GM19043 (cell line): ENCODE results near the gene PRKX.
A peak's percentile ranks its signal among the peaks of the same experiment; 100 is the strongest.
"Not testable (repeated sequence)": the region's sequence is repeated elsewhere in the genome, so short reads cannot be mapped to it uniquely, and the experiment has no call there.

Source experiments
- ATAC-seq: cut with Tn5 transposase; IDR thresholded peaks from one replicate; pipeline ENCODE4 v1.9.1; 2021; ENCODE audit warnings: low read depth; ENCODE audit not compliant: unreplicated experiment

The PRKX gene

GRCh38 chrX:3712051-3712869 lies 1.2 kb downstream of the PRKX start:
- ATAC-seq: peak; percentile 8

- no peak for ATAC-seq
Observed at GRCh38 chrX:3711331-3711917, 2.0 kb downstream of the PRKX start.

DNA sequence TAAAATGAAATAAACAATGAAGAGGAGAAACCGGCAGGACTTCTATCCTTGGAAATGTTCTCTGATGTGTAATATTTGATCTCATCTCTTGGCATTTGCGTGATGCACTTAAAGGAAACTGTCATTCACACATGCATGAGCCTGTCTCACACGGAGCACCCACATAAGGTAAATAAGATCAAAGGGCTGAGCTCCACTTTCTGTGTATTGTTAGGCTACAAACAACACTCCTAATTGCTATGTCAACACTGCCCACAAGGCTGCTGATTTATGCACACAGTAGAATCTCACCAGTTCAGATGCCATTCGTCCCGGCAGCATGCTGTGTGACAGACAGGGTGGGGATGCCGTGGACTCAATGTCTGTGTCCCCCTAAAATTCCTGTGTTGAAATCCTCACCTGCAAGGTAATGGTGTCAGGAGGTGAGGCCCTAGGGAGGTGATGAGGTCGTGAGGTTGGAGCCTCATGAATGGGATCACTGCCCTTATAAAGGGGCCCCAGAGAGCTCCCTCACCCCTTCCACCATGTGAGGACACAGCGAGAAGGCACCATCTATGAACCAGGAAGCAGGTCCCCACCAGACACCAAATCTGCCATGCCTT lies 5.7 kb downstream of the PRKX start:
- ATAC-seq: not testable (repeated sequence)

GRCh38 chrX:3706481-3706880 lies 7.0 kb downstream of the PRKX start:
- ATAC-seq: no peak

GRCh38 chrX:3703251-3703650 lies 10.2 kb downstream of the PRKX start:
- ATAC-seq: not testable (repeated sequence)

GRCh38 chrX:3702095-3702494 lies 11.4 kb downstream of the PRKX start:
- not testable (repeated sequence) for ATAC-seq

GRCh38 chrX:3701445-3701928 lies 12.0 kb downstream of the PRKX start:
- ATAC-seq: not testable (repeated sequence)

DNA sequence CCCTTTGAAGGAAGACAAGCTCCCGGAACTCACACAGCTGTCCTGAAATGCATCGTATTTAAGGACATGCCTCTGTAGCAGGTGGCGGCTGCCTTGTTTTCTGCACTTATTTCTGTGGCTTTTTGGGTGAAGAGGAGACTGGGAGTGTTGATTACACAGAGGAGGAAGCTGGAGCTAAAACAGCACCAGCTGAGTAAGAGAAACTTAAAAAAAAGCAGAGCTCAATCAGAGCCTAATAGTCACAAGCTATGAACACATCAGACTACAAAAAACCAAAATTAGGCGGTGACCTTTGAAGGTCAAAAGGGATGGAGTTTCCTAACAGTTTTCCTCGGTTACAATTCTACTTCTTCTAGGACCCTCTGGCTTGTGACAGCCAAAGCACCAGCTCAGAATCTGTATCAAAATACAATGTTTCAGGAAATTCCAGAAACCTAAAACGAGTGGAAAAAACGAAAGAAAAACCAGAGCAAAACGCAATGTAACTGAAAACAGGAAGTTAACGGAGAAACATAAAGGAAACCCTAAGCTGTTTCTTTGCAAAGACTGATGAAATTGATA lies 13.5 kb downstream of the PRKX start:
- ATAC-seq: peak; percentile 47

- peak; percentile 44 for ATAC-seq
Observed at GRCh38 chrX:3697701-3698279, 15.7 kb downstream of the PRKX start.

GRCh38 chrX:3697220-3697684 lies 16.2 kb downstream of the PRKX start:
- no peak for ATAC-seq

GRCh38 chrX:3695536-3695935 lies 17.9 kb downstream of the PRKX start:
- ATAC-seq: no peak

DNA sequence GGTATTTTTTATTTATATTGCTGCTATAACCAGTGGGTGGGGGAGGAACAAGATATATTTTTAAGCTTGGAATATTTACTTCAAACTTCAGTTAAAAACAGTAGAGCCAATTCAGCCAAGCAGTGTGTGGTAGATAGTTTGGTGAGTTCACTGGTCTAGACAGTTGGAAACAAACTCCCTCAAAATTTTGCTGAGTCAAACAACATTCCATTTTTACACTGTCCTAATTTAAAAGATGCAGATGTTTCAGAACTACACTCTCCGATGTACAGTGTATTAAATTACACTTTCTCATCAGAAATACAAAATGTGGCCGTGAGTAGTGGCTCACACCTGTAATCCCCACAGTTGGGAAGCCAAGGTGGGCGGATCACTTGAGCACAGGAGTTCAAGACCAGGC lies 23.3 kb downstream of the PRKX start:
- no peak for ATAC-seq

DNA sequence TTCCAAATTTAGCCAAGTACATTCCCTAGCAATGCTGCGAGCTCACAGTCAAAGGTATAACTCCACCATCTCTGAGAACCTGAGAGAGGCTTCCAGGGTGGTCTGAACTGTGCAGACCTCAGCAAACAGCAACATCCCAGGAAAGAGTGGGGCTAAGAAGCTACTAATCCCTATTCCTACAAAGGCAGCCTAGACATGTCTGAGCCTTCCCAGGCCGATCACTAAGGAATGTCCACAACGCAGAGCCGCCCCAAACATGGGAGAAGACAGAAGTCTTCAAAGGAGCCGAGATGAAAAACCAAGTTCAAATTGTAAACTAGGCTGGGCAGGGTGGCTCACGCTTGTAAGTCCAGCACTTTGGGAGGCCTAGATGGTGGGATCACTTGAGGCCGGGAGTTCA lies 30.2 kb downstream of the PRKX start:
- ATAC-seq: not testable (repeated sequence)

DNA sequence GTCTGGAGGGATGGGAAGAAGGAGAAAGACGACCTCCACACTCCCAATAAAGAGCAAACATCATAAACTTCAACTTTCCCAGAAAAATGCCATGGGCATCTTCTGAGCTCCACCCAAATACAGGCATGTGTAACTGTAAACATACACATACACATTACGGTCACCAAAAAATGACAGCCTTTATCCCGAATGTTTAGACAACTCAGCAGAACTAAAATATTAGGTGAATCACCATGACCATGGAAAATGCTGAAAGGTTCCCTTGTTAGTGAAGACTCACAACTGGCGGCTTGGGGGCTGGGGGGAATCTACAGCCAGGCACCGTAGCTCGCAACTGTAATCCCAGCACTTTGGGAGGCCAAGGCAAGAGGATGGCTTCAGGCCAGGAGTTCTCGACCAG lies 33.0 kb downstream of the PRKX start:
- ATAC-seq: no peak

DNA sequence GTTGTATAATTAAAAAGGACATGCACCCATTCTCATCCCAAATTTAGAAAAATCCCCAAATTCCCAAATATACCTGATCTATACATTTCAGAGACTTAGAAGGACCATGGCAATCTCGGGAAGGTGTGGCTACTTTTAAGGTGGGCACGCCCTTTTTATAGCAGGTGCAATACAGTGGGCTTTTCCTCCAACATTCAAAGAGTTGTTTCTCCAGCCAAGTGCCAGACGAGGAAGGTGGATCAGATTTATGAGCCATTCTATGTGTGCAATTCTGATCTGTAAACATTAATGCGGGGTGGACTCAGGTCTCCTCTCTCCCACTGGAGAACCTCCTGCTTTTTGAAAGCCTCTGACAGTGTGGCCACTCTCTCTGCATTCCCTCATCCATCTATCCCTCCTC lies 33.8 kb downstream of the PRKX start:
- ATAC-seq: no peak

- ATAC-seq: no peak
Observed at GRCh38 chrX:3678328-3678727, 35.1 kb downstream of the PRKX start.

DNA sequence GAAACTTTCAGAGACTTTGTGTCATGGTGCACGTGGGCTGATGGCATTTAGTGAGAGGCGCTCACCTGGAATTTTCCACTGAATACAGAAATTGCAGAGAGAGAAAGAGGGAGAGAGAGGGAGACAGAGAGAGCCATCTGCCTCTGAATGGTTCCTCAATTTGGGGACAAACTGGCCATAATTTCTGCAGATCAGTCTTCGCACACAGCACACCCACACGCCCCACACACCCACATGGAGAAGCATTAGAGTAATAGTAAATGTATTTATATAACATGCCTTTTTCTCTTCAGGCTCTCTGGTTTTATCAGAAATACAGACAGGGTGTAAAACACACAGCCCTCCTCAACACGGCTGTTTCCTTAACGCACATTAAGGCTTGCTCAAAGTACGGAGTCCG lies 38.6 kb downstream of the PRKX start:
- ATAC-seq: no peak

DNA sequence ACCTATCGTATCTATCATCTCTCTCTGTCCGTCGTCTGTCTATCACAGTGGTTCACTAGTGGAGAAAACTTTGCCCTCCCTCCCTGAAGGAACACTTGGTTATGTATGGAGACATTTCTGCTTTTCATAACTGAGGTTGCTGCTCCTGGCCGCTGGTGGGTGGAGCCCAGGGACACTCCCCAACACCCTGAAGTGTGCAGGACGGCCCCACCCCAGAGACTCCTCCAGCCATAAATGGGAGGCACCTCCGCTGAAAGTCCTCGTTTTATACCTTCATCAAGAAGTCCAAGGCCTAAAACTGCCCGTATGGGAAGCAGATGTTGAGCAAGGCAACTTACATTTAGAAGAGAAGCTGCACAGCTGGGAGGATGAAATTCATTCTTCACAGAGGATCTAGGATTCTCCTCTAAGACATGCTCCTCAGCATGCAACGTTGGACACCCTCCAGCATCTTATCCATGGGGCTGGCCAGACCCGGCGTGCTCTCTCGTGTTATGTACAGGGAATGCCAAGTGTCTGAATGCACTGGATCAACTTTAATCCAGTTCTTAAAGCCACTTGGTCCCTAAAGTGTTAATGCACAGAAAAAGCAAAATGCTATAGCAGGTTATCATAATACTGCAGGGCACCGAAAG lies 43.5 kb downstream of the PRKX start:
- no peak for ATAC-seq

- no peak for ATAC-seq
Observed at GRCh38 chrX:3666975-3667374, 46.5 kb downstream of the PRKX start.

DNA sequence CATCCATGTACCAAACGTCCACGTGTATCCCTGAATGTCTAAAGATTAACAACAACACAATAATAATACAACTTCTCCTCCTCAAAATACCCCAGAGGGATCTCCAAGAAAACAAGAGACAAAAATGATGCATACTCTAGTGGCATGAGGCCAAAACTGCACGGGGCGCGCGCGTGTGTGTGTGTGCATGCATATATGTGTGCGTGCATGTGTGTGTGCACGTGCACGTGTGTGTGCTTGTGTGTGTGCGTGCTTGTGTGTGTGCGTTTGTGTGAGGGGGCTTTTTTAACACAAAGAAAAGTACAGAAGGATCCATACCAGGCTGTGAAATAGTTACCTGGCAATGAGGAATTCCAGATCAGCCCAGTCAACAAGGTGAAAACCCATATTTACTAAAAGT lies 48.5 kb downstream of the PRKX start:
- no peak for ATAC-seq
